ENCODE measurements around the gene FASN. TPM values are rescaled to one million over a fixed set of nuclear protein-coding genes. Genes with fewer than 3 reads are reported as not detected.

FASN gene
- total RNA-seq, 2 experiments from 2014 or later = 138 to 139 TPM

- Mint-ChIP-seq H3K4me1 (peaks cover 67% of the 10 kb centered on the region), H3K27ac (peak overlapping the region; percentile 99), H3K9me3 (no peaks in the 10 kb centered on the region), H3K27me3 (no peaks in the 10 kb centered on the region), H3K4me3 (peak overlapping the region; percentile 68), H3K36me3 (ENCODE audit: low read depth) (peaks cover 17% of the 10 kb centered on the region)
- ChIA-PET POLR2A (interaction anchor here (0.6 kb wide), 1 partner anchor 105 kb away, joined by 4 read pairs; no protein-coding TSS in a partner anchor), CTCF (interaction anchor here (0.9 to 1.6 kb wide), 6 partner anchors 10 to 96 kb away, joined by 3 to 6 read pairs (median 4); no protein-coding TSS in a partner anchor)
- DNase-seq = peak; percentile 92
Observed at GRCh38 chr17:82126556-82127314, 28.7 kb upstream of the FASN start.

DNA sequence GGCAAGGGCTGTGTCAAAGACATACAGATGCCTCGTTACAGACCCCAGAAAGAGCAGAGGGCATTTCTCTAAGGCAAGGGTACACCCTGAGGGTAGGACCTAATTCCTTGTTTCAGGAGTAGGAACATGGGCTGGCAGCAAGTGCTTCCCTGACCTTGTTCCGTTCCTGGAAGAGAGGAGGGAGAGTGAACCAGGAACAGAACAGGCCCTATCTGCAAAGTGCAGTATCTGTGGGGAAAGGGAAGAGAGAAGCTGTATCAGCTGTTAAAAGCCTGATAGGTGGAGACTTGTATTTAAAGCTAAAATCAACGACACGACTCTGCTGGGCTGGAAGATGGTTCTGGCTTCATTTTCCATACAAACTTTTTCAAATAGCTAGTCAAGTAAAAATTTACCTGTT is 26.1 kb upstream of the FASN start:
- Mint-ChIP-seq H3K9me3 (no peaks in the 10 kb centered on the region), H3K27me3 (no peaks in the 10 kb centered on the region), H3K4me1 (peaks cover 83% of the 10 kb centered on the region), H3K36me3 (ENCODE audit: low read depth) (peaks cover 17% of the 10 kb centered on the region), H3K4me3 (no peak overlapping the region), H3K27ac (peak overlapping the region; percentile 68)
- ChIA-PET POLR2A (no interaction called here), CTCF (interaction anchor here (1.3 kb wide), 3 partner anchors 15 to 86 kb away, joined by 3 to 5 read pairs (median 4); partner anchors contain the start of gene DCXR)
- DNase-seq = no peak

DNA sequence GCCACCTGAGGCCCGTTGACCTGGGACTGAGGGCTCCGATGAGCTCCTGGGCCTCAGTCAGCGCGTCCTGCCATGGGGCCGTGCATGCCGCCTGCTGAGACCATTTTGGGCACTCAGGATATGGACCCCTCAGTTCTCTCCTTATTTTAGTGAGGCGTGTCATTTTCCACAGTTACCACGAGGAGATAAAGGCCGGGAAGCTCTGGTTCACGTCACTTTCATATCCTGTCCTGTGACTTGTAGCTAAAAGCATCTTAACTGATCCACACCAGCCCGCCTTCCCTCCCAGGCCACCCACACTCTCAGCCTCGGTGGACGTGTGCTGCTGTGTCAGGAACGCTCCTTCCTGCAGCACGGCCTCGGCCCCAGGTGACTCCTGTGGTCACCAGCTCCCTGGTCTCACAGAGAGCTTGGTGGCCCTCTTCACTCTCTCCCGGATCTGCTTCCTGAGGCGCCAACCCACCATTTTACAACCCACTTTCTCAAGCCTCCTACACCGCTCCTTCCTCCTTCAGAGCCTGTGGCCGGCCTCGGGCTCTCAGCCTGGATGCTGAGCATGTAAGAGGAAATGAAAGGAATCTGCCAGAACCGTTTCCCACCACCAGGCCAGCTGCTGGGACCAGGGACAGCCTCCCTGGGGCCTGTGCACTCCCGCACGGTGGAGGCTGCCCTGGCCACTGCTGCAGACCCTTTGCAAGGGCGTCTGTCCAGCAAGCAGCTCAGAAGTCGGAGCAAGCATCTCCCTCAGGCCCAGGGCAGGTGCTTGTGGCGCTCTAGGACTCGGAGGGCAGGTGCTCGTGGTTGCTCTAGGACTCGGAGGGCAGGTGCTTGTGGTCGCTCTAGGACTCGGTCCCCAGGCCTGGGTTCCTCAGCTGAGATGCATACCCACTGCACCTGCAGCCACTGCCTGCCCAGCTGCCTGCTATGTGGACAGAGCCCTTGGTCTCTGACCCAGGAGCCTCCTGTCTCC is 23.9 kb upstream of the FASN start:
- no peaks in the 10 kb centered on the region for H3K27me3 Mint-ChIP-seq
- ChIA-PET POLR2A (interaction anchor here (1.0 kb wide), 1 partner anchor 16 kb away, joined by 3 read pairs; no protein-coding TSS in a partner anchor), CTCF (interaction anchor here (0.9 to 4.1 kb wide), 5 partner anchors 9 to 84 kb away, joined by 3 to 22 read pairs (median 4); partner anchors contain the start of gene DCXR)
- peaks cover 15% of the 10 kb centered on the region for H3K36me3 Mint-ChIP-seq (ENCODE audit: low read depth)
- peak overlapping the region; percentile 90 for H3K27ac Mint-ChIP-seq
- peaks cover 65% of the 10 kb centered on the region for H3K4me1 Mint-ChIP-seq
- no peak for DNase-seq
- H3K9me3 Mint-ChIP-seq = no peaks in the 10 kb centered on the region
- no peak overlapping the region for H3K4me3 Mint-ChIP-seq

DNA sequence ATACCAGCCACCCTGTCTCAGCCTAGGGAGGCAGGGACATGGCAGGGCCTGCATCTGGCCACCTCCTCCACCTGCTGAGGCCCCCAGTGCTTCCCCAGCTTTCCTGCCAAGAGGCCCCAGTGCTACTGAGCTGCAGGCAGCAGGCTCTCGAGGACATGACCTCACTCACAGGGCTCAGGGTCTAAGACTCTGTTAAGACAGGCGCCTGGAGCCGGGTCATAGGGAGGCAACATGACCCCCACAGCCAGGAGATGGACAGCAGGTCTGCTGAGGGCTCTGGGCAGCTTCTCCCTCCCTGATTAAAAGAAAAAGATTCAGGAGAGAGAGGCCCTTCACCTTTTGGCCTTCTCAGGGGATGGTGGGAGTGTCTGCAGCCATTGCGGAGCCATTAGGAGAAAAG is 23.2 kb upstream of the FASN start:
- Mint-ChIP-seq H3K4me3 (no peak overlapping the region), H3K4me1 (peaks cover 58% of the 10 kb centered on the region), H3K36me3 (ENCODE audit: low read depth) (peaks cover 15% of the 10 kb centered on the region), H3K9me3 (no peaks in the 10 kb centered on the region), H3K27ac (no peak overlapping the region), H3K27me3 (no peaks in the 10 kb centered on the region)
- CTCF ChIA-PET = interaction anchor here (0.9 to 4.1 kb wide), 5 partner anchors 9 to 84 kb away, joined by 3 to 22 read pairs (median 4); partner anchors contain the start of gene DCXR
- POLR2A ChIA-PET = no interaction called here
- no peak for DNase-seq

DNA sequence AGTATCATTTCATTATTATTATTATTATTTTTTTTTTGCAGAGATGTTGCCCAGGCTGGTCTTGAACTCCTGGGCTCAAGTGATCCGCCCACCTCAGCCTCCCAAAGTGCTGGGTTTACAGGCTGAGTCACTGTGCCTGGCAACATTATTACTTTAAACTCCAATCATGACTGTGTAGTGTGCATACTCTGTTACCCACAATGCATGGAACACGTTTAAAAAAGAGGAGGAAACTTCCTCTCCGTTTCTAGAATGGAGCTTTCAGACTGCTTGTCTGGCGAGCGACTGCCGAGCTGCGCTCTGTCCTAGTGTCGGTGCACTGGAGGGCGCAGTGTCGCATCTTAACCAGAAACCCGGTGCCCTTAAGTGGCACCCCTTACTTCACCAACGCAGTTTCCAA is 22.1 kb upstream of the FASN start:
- H3K9me3 Mint-ChIP-seq = no peaks in the 10 kb centered on the region
- ChIA-PET POLR2A (interaction anchor here (0.6 kb wide), 1 partner anchor 9 kb away, joined by 5 read pairs; no protein-coding TSS in a partner anchor), CTCF (interaction anchor here (0.9 to 4.1 kb wide), 6 partner anchors 11 to 90 kb away, joined by 3 to 22 read pairs (median 4); partner anchors contain the start of gene DCXR)
- peak; percentile 51 for DNase-seq
- no peak overlapping the region for H3K4me3 Mint-ChIP-seq
- no peaks in the 10 kb centered on the region for H3K27me3 Mint-ChIP-seq
- peaks cover 49% of the 10 kb centered on the region for H3K4me1 Mint-ChIP-seq
- H3K36me3 Mint-ChIP-seq (ENCODE audit: low read depth) = peaks cover 15% of the 10 kb centered on the region
- peak overlapping the region; percentile 82 for H3K27ac Mint-ChIP-seq

GRCh38 chr17:82118815-82119380 is 20.9 kb upstream of the FASN start:
- ChIA-PET POLR2A (no interaction called here), CTCF (interaction anchor here (1.0 to 4.1 kb wide), 3 partner anchors 9 to 88 kb away, joined by 4 to 22 read pairs (median 5); no protein-coding TSS in a partner anchor)
- Mint-ChIP-seq H3K27me3 (no peaks in the 10 kb centered on the region), H3K4me1 (peaks cover 37% of the 10 kb centered on the region), H3K36me3 (ENCODE audit: low read depth) (peaks cover 6% of the 10 kb centered on the region), H3K4me3 (no peak overlapping the region), H3K9me3 (no peaks in the 10 kb centered on the region), H3K27ac (no peak overlapping the region)
- DNase-seq = no peak

- Mint-ChIP-seq H3K27me3 (no peaks in the 10 kb centered on the region), H3K4me1 (peaks cover 34% of the 10 kb centered on the region), H3K36me3 (ENCODE audit: low read depth) (peaks cover 3% of the 10 kb centered on the region), H3K27ac (peak overlapping the region; percentile 10), H3K9me3 (no peaks in the 10 kb centered on the region), H3K4me3 (no peak overlapping the region)
- ChIA-PET POLR2A (no interaction called here), CTCF (no interaction called here)
- DNase-seq = no peak
Observed at GRCh38 chr17:82118168-82118814, 20.3 kb upstream of the FASN start.

GRCh38 chr17:82117139-82118090 is 19.4 kb upstream of the FASN start:
- Mint-ChIP-seq H3K36me3 (ENCODE audit: low read depth) (peaks cover 2% of the 10 kb centered on the region), H3K27me3 (no peaks in the 10 kb centered on the region), H3K27ac (no peak overlapping the region), H3K9me3 (no peaks in the 10 kb centered on the region), H3K4me1 (peaks cover 28% of the 10 kb centered on the region), H3K4me3 (no peak overlapping the region)
- no peak for DNase-seq
- CTCF ChIA-PET = no interaction called here
- POLR2A ChIA-PET = no interaction called here

DNA sequence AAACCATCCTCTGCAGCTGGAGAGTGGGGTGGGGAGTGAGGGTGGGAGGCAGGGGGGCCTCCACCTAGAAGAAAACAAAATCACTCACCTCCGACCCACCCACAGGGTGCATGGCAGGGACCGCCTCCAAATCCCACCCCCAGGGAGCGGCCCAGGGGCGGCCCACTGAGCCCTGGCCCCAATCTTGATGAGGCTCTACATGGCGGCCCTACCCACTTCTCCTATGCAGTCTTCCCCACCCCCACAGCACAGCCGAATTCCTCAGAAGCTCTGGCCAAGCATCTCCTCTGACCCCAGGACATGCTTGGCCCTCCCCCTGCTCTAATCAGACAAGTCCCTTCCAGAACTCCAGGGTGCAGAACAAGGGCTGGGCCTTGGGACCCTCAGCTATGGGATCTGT is 18.2 kb upstream of the FASN start:
- Mint-ChIP-seq H3K4me1 (peaks cover 17% of the 10 kb centered on the region), H3K27ac (no peak overlapping the region), H3K36me3 (ENCODE audit: low read depth) (peaks cover 2% of the 10 kb centered on the region), H3K27me3 (no peaks in the 10 kb centered on the region), H3K4me3 (no peak overlapping the region), H3K9me3 (no peaks in the 10 kb centered on the region)
- CTCF ChIA-PET = no interaction called here
- POLR2A ChIA-PET = no interaction called here
- no peak for DNase-seq

GRCh38 chr17:82114872-82115271 is 16.8 kb upstream of the FASN start:
- peaks cover 2% of the 10 kb centered on the region for H3K36me3 Mint-ChIP-seq (ENCODE audit: low read depth)
- no peaks in the 10 kb centered on the region for H3K27me3 Mint-ChIP-seq
- DNase-seq = no peak
- ChIA-PET POLR2A (no interaction called here), CTCF (interaction anchor here (0.8 to 1.4 kb wide), 2 partner anchors 49 to 155 kb away, joined by 3 read pairs; no protein-coding TSS in a partner anchor)
- no peak overlapping the region for H3K27ac Mint-ChIP-seq
- H3K4me3 Mint-ChIP-seq = no peak overlapping the region
- no peaks in the 10 kb centered on the region for H3K9me3 Mint-ChIP-seq
- H3K4me1 Mint-ChIP-seq = peaks cover 17% of the 10 kb centered on the region

- peaks cover 13% of the 10 kb centered on the region for H3K4me1 Mint-ChIP-seq
- H3K27ac Mint-ChIP-seq = no peak overlapping the region
- no peak overlapping the region for H3K4me3 Mint-ChIP-seq
- H3K9me3 Mint-ChIP-seq = no peaks in the 10 kb centered on the region
- no peak for DNase-seq
- ChIA-PET CTCF (interaction anchor here (1.4 kb wide), 1 partner anchor 49 kb away, joined by 3 read pairs; no protein-coding TSS in a partner anchor), POLR2A (no interaction called here)
- H3K27me3 Mint-ChIP-seq = no peaks in the 10 kb centered on the region
- peaks cover 2% of the 10 kb centered on the region for H3K36me3 Mint-ChIP-seq (ENCODE audit: low read depth)
Observed at GRCh38 chr17:82114447-82114846, 16.4 kb upstream of the FASN start.
